ENCODE results near the gene EXOC1. TPM values are rescaled to one million over a fixed set of nuclear protein-coding genes. Genes with fewer than 3 reads are reported as not detected.
"Not testable (repeated sequence)": the region's sequence is repeated elsewhere in the genome, so short reads cannot be mapped to it uniquely, and the experiment has no call there.

The EXOC1 gene
- total and polyA plus RNA-seq, 9 of the 15 experiments (the other 6 are each of a cell fraction or from before 2014, with no cell fraction given), result 16.0 to 45.5 (median 26.2) TPM

DNA sequence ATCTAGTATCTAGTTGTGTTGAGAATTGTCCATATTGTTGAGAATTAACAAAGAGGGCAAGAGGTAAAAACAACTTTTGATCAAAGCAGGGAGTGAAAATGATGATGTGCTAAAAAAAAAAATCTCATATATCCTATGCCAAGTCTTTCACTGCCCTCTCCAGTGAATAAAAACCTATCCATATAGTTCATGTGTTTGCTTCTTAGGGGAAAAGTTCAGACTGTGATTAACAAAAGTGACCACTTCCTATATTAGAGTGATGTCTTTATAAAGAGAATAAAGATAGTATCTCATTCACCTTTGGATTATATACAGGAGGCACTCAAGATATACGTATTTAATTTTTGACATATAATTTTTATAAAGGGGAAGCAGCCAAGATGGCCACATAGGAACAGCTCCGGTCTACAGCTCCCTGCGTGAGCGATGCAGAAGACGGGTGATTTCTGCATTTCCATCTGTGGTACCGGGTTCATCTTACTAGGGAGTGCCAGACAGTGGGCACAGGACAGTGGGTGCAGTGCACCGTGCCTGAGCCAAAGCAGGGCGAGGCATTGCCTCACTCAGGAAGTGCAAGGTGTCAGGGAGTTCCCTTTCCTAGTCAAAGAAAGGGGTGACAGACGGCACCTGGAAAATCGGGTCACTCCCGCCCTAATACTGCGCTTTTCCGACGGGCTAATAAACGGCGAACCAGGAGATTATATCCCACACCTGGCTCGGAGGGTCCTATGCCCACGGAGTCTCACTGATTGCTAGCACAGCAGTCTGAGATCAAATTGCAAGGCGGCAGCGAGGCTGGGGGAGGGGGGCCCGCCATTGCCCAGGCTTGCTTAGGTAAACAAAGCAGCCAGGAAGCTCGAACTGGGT lies 11.8 kb upstream of the EXOC1 start (continued):
- TF ChIP-seq NR4A1 (CRISPR knock-in tag; IDR thresholded peaks at IDR 0.05), result not testable (repeated sequence)
- TF ChIP-seq NR4A1 (tag; IDR thresholded peaks at IDR 0.05) (peak; percentile 54; the same call in 1 of the 2 replicates), NFRKB (IDR thresholded peaks at IDR 0.05; ENCODE audit: low read depth) (peak; percentile 97), TRIM24 (IDR thresholded peaks at IDR 0.05) (0 out of 4 replicates have a peak, but pooled peaks of 1 of the 2 experiments have one; percentile 24), NRF1 (conservative IDR thresholded peaks at IDR 0.05 in 1 of 2, IDR thresholded peaks at IDR 0.05 in 1 of 2) (peak; percentile 35 to 44; a peak in 2 of 4 replicates), CREB3L1 (IDR thresholded peaks at IDR 0.05; ENCODE audit: borderline replicate concordance, low read depth) (peak; percentile 24; the same call in 1 of the 2 replicates), SMARCA4 (IDR thresholded peaks at IDR 0.05) (0 out of 2 replicates have a peak, but pooled peaks have one; percentile 16), TFAP4 (CRISPR knock-in tag; IDR thresholded peaks at IDR 0.05; ENCODE audit: borderline replicate concordance) (peak; percentile 59; the same call in 1 of the 2 replicates), CXXC5 (CRISPR knock-in tag; IDR thresholded peaks at IDR 0.05) (peak; percentile 30; the same call in 1 of the 2 replicates), L3MBTL2 (IDR thresholded peaks at IDR 0.05) (peak; percentile 66; the same call in 1 of the 2 replicates), THRAP3 (IDR thresholded peaks at IDR 0.05; ENCODE audit: borderline replicate concordance) (0 out of 2 replicates have a peak, but pooled peaks have one; percentile 27), ZBTB2 (IDR thresholded peaks at IDR 0.05) (peak; percentile 62; the same call in 1 of the 2 replicates), POLR2G (IDR thresholded peaks at IDR 0.05; ENCODE audit: low read depth, low read length) (peak; percentile 51), ZNF592 (IDR thresholded peaks at IDR 0.05) (0 out of 2 replicates have a peak, but pooled peaks have one; percentile 39)
- TF ChIP-seq, protein P1, sequence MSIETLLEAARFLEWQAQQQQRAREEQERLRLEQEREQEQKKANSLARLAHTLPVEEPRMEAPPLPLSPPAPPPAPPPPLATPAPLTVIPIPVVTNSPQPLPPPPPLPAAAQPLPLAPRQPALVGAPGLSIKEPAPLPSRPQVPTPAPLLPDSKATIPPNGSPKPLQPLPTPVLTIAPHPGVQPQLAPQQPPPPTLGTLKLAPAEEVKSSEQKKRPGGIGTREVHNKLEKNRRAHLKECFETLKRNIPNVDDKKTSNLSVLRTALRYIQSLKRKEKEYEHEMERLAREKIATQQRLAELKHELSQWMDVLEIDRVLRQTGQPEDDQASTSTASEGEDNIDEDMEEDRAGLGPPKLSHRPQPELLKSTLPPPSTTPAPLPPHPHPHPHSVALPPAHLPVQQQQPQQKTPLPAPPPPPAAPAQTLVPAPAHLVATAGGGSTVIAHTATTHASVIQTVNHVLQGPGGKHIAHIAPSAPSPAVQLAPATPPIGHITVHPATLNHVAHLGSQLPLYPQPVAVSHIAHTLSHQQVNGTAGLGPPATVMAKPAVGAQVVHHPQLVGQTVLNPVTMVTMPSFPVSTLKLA (conservative IDR thresholded peaks at IDR 0.05), result peak; percentile 52 to 78; a peak in 3 of 4 replicates

Data from K562 (cell line).